ENCODE results near the gene SYP.

SYP gene

DNA sequence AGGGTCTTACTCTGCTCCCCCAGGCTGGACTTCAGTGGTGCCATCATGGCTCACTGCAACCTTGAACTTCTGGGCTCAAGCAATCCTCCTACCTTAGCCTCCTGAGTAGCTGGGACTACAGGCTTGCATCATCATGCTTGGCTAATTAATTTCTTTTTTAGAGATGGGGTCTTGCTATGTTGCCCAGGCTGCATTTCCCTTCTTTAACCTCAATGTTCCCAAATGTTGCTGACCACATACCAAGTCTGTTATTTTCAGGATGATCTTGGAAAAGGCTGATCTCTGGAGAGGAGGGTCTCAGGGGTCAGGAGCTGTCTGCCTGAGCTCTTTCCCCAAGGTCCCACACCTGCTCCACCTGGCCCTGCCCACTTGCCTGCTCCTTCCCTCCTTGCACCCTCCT is 20.1 kb upstream of the SYP start:
- no peak for DNase-seq (ENCODE audit: low read depth in 2 of 2)

DNA sequence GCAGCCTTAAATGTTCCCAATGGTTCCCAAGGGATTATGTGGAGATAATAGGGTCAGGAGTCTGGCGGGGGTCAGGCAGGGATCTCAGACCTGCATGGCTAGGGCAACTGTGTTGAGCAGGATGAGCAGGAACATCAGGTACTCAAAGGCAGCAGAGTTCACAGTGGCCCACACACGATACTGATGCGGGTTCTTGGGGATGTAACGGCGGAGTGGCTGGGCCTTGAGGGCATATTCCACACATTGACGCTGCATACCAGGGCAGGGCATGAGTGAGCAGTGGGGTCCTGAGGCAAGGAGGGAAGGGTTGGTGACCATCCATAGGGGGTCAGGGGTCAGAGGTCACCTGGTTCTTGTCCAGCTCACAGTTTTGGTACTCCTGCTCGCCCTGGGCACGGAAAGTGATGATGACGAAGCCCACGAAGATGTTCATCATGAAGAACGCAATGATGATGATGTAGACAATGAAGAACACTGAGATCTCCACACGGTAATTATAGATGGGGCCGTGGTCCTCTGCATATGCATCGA is 15.1 kb upstream of the SYP start:
- DNase-seq (ENCODE audit: low read depth in 2 of 2) = no peak

DNA sequence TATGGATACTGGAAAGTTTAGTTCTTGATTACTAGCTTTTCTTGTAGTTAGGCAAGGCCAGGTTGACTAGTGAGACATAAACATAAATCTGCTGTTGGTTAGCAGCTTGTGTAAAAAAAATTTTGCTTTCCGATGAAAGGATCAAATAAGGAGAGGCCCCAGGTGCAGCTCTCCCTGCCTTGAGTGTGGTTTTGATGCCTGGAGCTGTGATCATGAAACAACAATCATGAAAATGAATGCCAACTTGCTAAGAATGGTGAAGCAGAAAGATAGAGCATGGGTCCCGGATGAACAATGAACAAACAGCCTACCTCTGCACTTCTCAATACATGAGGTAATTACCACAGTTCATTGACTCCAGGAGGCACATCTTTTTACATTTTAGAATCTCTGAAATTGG is 14.4 kb upstream of the SYP start:
- no peak for DNase-seq (ENCODE audit: low read depth in 2 of 2)

DNA sequence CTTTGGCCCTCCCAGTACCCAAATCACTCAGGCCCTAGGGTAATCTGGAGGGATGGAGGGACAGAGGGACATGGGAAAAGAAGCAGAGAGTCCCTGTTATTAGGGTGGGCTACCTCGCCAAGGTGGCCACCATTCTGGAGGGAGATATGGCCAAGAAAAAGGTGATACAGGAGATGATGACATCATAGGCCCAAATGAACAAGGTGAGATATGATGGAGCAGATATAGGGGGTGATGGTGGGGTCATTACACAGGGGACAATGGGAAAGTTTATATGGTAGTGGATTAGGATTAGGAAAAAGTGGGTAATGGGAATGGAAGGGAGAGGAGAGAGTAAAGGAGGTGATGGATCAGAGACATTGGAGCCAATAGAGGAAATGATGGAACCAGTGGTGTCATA is 12.9 kb upstream of the SYP start:
- DNase-seq (ENCODE audit: low read depth in 2 of 2) = no peak

DNA sequence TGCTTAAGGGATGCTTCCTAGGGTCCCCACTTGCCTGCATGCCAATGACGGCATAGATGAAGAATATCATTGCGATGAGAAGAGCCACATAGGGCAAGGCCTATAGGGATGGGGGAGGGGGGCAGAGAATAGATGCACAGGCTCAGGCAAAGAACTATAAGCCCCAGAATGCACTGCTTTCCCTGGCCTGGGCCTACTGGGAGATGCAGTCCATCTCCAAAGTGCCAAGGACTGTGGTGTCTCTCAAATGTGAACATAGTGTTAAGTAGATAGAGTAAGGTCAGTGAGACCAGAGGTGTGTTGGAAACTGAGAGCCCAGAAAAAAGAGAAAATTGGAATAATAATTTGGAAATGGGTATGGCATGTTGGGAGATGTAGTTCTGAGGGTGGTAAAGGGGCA is 12.2 kb upstream of the SYP start:
- DNase-seq (ENCODE audit: low read depth in 2 of 2) = no peak

DNA sequence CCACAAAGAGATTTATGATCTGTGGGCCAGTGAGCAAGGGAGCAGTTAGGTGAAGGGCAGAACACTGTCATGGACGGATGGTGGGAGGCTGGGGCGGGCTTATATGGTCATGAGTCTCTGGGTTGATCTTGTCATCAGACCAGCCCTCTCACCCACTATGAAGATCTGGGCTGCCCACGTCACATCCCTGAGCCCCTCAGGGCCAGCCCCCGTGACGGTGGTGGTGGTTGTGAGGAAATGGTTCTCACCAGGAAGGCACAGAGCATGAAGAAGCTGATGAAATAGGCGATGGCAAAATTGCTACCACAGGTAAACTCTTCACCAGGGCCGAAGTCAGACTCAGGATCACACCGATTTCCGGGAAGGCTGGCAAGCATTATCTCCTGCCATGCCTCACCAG is 11.1 kb upstream of the SYP start:
- DNase-seq (ENCODE audit: low read depth in 2 of 2) = no peak

DNA sequence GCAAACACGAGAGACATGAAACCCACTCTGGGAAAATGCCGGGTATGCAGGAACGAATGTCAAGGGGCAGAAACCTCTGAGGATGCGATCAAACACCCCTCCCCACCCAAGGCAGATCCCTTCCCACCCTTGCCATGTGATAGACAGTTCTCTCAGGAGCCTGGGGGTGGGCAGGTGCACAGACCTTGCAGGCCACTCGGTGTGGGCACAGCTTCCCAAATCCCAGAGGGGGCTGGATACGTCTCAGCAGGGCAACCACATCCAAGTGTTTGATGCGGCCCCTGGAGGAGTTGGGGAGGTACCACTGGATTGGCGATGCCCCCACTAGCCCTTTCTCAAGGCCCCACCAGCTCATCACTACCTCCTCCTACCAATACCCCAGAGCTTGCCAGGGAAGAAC is 10.4 kb upstream of the SYP start:
- no peak for DNase-seq (ENCODE audit: low read depth in 2 of 2)

DNA sequence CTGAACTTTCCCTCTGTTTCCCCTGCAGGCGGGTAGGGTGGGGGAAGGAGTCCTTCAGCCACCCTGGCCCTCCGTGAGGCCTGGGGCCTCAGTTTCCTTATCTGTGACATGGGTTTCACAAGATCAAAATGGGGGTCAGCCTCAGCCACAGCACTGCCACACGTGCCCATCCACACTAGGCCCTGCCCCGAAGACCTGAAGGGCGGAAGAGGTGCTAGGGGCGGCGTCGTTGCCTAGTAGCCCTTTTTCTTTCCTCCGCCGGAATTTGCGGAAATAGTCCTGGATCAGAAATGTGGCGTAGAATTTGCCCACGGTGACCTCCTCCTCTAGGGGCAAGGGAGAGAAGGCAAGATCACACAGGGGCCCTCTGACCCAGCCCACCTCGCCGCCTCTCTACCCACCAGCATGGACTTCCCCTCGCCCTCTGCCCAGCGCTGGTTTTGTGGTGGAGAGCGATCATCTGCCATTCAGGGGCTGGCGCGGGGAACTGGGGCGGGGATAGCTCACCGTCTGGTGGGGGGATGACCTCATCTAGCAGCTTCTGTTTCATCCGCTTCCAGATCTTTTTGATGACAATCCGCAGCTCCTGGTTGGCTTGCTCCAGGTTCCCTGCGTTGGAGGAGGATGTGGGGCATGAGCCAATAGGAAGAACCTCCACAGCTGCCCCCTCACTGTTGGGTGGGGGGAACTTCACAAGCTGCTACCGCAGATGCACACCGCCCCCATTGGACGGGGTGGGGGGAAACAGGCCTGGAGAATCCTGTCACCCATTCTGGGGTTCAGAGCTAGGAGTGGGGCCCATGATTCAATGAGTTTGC is 9.7 kb upstream of the SYP start:
- DNase-seq (ENCODE audit: low read depth in 2 of 2) = no peak

DNA sequence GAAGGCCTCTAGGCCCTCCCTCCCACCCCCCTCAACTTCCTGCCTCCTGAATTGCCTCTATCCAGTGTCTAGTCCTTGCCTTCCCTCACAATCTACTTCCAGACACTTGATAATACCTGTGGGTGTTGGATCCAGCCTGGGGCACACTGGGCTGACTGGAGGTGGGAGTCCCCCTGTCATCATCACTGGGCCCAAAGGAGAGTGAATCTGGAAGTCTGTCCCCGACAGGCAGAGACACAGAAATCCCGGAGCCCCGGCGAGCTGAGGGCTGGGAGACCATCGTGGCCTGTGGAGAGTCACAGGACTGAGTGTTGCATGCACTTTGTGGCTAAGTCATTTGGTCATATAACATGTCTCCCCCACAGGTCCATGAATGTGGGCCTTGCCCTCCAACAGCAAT is 8.4 kb upstream of the SYP start:
- DNase-seq (ENCODE audit: low read depth in 2 of 2) = no peak

DNA sequence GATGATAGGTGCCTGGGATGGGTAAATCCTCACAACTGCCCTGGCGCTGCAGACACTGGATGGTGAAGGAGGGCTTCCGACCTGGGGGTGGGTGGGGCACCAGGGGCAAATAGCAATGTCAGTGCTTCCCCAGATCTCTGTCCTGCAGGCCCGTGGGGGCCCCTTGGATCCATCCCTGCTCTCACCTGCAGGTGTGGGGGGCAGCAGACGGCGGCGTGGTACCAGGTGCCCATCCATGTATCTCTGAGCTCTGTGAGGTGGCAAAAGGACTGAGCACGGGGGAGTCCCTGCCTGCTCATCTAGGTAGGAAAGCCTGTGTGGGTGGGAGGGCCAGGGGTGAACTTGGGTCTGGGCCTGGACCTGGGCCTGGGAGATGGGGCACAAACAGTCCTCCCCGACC is 6.5 kb upstream of the SYP start:
- DNase-seq (ENCODE audit: low read depth in 2 of 2) = no peak

DNA sequence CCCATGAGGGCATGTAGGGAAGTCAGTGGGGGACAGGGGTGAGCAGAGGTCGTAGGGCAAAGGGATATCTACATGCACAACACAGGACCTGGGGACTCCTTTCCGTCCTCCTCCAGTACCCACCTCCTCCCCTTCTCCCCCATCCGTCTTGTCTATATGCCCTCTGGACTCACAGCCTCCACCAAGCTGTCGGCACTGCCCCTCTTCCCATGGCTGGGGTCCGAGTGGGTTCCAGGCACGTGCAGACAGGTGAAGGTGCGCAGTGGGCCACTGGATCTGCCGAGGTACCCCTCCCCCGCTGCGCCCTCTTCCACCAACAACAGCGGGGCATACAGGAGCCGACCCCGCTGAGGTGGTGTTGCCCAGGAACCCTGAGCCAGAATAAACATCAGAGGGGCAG is 5.5 kb upstream of the SYP start:
- DNase-seq (ENCODE audit: low read depth in 2 of 2) = no peak

DNA sequence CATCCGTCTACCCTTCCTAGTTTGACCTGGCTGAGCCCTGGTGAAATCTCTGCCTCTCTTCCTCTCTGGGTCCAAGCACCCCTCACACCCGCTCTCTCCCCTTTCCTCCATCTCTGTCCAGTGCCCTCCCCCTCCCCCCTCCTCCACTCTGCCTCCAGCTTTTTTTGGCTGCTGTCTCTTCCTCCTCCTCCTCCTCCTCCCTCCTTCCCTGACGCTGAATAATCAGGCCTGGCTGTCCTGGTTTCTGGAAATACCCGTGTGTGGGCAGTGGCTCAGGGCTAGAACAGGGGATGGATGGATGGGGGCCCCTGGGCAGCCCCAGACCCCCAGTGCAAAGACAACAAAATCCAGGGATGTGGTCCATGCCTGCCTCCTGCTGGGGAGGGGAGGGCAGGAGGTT is 4.7 kb upstream of the SYP start:
- no peak for DNase-seq (ENCODE audit: low read depth in 2 of 2)

DNA sequence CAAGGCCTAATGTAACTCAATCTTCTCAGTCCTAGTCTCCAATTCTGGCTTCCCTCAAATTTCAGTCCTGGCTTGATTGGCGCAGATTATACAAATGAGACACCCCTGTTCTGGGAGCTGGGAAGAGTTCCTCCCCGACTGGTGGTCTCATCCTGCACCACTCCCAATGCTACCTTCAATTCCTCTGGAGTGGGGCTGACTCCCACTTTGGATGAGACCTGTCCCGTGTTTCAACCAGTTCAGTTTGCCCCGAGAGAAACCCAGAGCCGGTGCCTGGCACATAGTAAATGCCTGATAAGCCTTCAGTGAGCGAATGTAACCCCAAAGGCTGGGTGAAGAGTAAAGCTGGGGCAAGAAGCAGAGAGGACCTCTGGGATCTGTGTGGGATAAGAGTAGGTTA is 4.0 kb upstream of the SYP start:
- DNase-seq (ENCODE audit: low read depth in 2 of 2) = no peak

DNA sequence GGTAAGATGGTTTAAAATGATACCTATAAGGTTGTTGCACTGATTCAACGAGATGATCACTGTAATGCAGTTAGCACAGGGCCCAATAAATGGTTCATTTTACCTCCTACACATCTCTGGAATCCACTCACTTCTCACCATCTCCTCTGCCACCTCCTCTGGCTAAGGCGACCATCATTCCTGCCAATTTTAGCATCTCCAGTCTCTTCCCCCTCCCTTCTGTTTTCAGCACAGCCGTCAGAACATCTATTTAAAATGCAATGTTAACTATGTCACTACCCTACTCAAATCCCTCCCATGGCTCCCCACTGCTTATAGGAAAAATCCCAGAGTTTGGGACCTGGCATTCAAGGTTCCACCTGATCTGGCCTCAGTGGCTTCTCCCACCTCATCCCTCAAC is 3.5 kb upstream of the SYP start:
- no peak for DNase-seq (ENCODE audit: low read depth in 2 of 2)

DNA sequence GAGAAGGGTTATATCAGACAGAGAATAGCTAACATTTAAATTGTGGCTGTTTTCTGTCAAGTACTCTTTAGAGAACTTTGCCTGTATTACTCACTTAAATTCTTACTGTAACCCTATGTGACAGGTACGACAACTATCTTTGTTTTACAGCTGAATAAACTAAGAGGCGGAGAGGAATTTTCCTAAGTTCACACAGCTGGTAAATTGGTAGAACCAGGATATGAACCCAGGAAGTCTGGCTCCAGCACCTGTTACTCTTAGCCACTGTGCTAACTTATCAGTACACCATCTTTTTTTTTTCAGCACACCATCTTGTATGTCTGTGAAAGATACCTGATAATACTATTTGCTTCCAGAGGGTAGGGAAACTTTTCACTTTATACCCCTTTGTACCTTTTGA is 2.0 kb upstream of the SYP start:
- no peak for DNase-seq (ENCODE audit: low read depth in 2 of 2)

DNA sequence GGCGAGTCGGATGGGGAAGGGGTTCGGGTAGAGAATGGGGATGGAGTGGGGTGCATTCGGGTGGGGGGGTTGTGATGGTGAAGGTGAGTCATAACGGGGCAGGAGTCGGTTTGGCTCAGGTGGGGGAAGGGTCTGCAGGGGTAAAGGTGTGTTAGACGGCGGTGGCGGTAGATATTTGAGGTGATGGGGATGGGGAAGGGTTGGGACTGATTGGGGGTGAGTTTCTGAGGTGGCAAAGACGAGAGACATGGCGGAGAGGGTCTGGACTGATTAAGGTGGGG is 738 bp downstream of the SYP start:
- no peak for DNase-seq (ENCODE audit: low read depth in 2 of 2)

DNA sequence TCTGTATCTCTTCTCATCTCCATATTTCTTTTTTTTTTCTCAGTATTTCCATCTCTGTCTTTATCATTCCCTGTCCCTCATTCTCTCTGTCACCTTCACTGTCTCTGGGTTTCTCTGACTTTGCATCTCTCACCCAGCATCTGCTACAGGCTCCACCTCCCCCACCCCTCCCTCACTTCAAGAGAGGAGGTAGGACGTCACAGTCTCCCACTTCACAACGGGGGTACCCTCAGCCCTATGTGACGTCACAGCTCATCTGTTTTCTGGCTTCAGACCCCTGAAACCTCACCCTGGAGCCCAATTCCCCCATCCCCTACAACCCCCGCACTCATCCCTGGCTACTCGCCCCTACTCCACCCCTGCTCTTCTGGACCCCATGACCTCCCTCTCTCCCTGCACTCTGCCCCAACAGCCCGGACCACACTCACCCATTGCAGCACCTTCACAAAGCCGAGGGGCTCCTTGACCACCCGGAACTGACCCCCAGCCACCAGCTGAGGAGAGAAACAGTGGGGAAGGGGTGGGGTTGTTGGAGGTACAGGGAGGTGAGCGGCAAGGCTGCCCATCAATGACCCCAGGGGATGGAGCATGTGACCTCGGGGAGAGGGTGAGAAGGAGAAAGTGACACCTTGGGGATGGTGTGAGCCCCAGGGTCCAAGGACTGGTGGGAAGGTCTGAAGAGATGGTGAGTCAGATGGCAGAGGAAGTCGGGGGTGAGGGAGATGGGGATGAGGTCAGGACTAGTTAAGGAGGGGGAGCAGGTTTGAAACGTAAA is 1.3 kb downstream of the SYP start:
- DNase-seq (ENCODE audit: low read depth in 2 of 2) = no peak

DNA sequence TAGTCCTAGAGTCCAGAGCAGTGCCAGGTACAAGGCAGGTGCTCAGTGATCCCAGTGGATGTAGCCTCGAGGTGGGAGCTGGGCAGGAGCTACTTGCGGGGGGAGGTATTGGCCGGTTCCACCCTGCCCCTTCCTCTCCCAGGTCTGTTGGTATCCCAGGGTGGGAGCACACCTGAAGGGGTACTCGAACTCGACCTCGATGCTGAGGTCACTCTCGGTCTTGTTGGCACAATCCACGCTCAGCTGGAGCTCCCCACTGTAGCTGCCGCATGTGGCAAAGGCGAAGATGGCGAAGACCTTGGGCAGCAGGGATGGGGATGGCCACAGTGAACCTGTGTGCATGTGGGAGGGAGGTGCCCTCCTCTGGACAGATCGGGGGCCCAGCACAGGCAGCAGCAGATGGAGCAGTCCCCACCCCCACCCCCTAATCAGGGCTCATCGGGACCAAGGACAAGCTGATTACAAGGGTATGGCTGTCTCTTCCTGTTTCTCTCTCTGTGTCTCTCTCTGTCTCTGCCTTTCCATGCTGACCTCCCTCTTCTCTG is 2.4 kb downstream of the SYP start:
- no peak for DNase-seq (ENCODE audit: low read depth in 2 of 2)

DNA sequence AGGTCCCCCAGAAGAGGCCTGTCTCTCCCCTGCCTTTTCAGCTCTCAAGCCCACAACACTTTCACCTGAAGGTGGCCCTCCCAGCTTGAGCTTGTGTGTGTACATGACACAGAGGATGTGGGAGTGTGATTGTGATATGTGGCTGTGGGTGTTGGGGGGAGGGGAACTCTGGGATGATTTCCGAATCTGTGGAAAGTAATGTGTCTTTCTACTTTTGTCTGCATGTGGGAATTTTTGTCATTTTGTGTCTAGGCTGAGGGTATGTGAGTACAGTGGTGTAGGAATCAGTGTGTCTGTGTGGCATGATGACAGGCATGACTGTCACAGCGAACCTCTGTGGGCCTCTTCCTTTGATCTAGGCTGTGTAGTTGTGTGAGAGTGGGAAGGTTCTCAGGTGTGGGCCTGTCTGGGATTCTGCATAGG is 6.4 kb downstream of the SYP start:
- no peak for DNase-seq (ENCODE audit: low read depth in 2 of 2)

DNA sequence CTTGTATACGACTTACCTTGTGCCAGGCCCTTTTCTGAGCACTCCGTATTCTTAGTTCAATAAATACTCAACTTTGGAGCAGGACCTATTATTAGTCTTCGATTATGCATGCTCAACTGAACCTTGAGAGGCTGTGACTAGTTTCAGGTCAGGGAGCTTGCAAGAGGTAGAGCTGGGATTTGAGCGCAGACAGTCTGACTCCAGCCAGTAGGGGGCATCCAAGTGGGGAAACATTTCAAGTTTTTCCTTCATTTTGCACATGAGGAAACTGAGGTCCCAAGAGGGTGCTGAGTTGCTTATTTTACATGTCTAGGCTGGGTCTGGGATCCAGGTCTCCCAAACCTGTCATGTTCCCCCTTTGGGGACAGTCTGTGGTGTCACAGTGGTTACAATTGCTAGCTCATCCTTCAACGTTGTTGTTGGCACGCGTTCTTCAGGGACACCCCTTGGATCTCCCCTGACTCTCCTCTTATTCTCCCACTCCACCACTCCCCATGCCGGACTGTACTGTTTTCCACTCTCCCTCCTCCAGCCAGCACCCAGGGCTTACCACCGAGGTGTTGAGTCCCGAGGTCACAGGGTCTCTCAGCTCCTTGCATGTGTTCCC is 7.2 kb downstream of the SYP start:
- DNase-seq (ENCODE audit: low read depth in 2 of 2) = no peak

DNA sequence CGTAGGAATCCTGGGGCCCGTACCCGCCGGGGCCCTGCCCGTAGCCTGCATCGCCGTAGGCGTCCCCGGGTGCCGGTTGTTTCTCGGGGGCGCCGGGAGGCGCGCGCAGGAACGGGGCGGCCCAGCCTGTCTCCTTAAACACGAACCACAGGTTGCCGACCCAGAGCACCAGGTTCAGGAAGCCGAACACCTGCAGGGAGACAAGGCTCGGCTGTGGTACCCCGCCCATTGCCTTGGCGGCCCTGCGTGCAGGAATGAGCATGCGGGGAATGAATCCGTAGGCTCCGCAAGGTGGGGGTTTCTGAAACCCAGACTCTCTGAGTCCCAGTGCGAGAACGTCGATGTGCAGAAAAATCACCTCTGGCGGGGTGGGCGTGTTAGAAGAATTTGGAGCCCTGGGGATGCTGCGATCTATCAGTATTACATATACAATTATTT is 8.4 kb downstream of the SYP start:
- DNase-seq (ENCODE audit: low read depth in 2 of 2) = no peak

DNA sequence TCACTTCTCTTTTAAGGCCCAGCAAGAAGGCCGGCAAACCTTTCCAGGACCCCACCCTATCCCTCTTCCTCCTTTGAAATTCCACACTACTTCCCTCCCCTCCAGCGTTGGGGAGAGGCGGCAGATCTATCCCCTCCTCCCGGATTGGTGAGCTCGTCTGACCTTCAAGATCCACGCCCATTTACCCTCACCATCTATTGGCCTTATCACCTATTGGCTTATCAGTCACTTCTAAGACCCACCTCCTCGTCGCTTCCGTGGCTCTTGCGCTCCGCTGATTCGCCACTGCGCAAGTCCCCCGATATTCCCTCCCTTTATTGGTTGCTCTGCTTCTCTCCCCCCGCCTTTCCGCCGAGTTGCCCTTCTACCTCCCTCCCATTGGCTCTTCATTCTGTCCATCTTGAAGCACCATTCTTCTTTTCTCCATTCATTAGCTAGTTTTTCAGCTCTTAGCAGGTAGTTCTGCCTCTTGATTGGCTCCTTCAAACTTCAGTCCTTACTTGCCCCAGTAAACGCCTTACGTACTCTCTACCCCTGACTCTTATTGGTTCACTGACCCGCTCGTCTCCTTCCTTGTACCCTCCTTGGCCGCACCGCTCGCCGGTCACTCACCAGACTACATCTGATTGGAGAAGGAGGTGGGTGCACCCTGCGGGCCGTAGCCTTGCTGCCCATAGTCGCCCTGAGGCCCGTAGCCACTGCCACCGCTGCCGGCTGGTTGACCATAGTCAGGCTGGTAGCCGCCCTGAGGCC is 9.0 kb downstream of the SYP start:
- DNase-seq (ENCODE audit: low read depth in 2 of 2) = peak; percentile 54 to 73
